CD14-positive monocyte (primary cell): ENCODE measurements around the gene WHRN. TPM values are rescaled to one million over a fixed set of nuclear protein-coding genes. Genes with fewer than 3 reads are reported as not detected.

Experiments used
- DNase-seq, 3 donors: peaks; one replicate each; pipeline ENCODE4 v3.0.0-alpha.2; 2011 to 2022
- H2AFZ ChIP-seq: 2 replicates; pipeline ENCODE4 v1.6.0; 2012; ENCODE audit warnings: mild to moderate bottlenecking, low read depth, low read length, inconsistent platforms; ENCODE audit not compliant: insufficient read depth, poor library complexity, severe bottlenecking
- H3K27ac ChIP-seq, 2 donors: 1 replicate in 1 of 2; 2 replicates in 1 of 2; pipeline ENCODE4 v1.5.1; 2012 to 2013; ENCODE audit warnings: low read length in 2 of 2, control low read depth in 1 of 2, inconsistent platforms in 1 of 2, low read depth in 1 of 2, mild to moderate bottlenecking in 1 of 2
- H3K27me3 ChIP-seq, 2 donors: one replicate each; pipeline versions ENCODE4 v1.6.0 to v1.6.1; 2011 to 2013; ENCODE audit warnings: low read length in 2 of 2; ENCODE audit not compliant: control insufficient read depth in 2 of 2, insufficient read depth in 2 of 2
- H3K36me3 ChIP-seq, 2 donors: replicated peaks in 1 of 2; 1 replicate in 1 of 2; 2 replicates in 1 of 2; pipeline versions ENCODE4 v1.5.1 to v1.6.1; 2012 to 2013; ENCODE audit warnings: low read length in 2 of 2, control low read depth in 1 of 2, inconsistent platforms in 1 of 2, mild to moderate bottlenecking in 1 of 2; ENCODE audit not compliant: insufficient read depth in 2 of 2, control insufficient read depth in 1 of 2
- H3K4me1 ChIP-seq, 2 donors: 1 replicate in 1 of 2; 2 replicates in 1 of 2; pipeline versions ENCODE4 v1.5.1 to v1.6.1; 2012 to 2013; ENCODE audit warnings: low read length in 2 of 2, control low read depth in 1 of 2, inconsistent platforms in 1 of 2, mild to moderate bottlenecking in 1 of 2, moderate library complexity in 1 of 2; ENCODE audit not compliant: insufficient read depth in 2 of 2, control insufficient read depth in 1 of 2
- H3K4me2 ChIP-seq: replicated peaks from 2 replicates; pipeline ENCODE3; 2012; ENCODE audit warnings: low read length, moderate library complexity, mild to moderate bottlenecking; ENCODE audit not compliant: poor library complexity, severe bottlenecking; ENCODE audit errors: extremely low read depth
- H3K4me3 ChIP-seq, 3 experiments: fragments of 200-600 bp in 1 of 3; sonication (generic) in 1 of 3; replicated peaks in 1 of 3; 1 replicate in 2 of 3; 2 replicates in 1 of 3; pipeline ENCODE4 v1.5.1; 2011 to 2013; ENCODE audit warnings: low read length in 3 of 3, mild to moderate bottlenecking in 3 of 3, control low read depth in 2 of 3, low read depth in 2 of 3, inconsistent platforms in 1 of 3, moderate library complexity in 1 of 3
- H3K79me2 ChIP-seq: 2 replicates; pipeline ENCODE4 v1.6.0; 2012; ENCODE audit warnings: mild to moderate bottlenecking, control low read depth, inconsistent platforms, low read length, moderate library complexity; ENCODE audit not compliant: insufficient read depth
- H3K9ac ChIP-seq: 2 replicates; pipeline ENCODE4 v1.6.0; 2017; ENCODE audit warnings: low read length, mild to moderate bottlenecking; ENCODE audit not compliant: insufficient read depth, poor library complexity, severe bottlenecking
- H3K9me3 ChIP-seq, 2 donors: replicated peaks in 1 of 2; 1 replicate in 1 of 2; 2 replicates in 1 of 2; pipeline versions ENCODE4 v1.5.1 to v1.6.1; 2012 to 2013; ENCODE audit warnings: low read length in 2 of 2, control low read depth in 1 of 2; ENCODE audit not compliant: control insufficient read depth in 1 of 2, insufficient read depth in 1 of 2
- H4K20me1 ChIP-seq: 2 replicates; pipeline ENCODE4 v1.6.0; 2012; ENCODE audit warnings: mild to moderate bottlenecking, low read length, control low read depth, moderate library complexity; ENCODE audit not compliant: insufficient read depth
- H3K27ac Mint-ChIP-seq, 7 donors: one replicate each; pipeline ENCODE4 v1.8.0; 2020; ENCODE audit warnings: mild to moderate bottlenecking in 7 of 7, mixed read lengths in 7 of 7, moderate library complexity in 6 of 7, inconsistent platforms in 2 of 7
- H3K27me3 Mint-ChIP-seq, 3 donors: one replicate each; pipeline ENCODE4 v1.8.0; 2021 to 2022; ENCODE audit warnings: low read depth in 3 of 3, mild to moderate bottlenecking in 3 of 3, mixed read lengths in 3 of 3, moderate library complexity in 3 of 3, inconsistent platforms in 1 of 3
- H3K36me3 Mint-ChIP-seq, 2 donors: one replicate each; pipeline ENCODE4 v1.8.0; 2020; ENCODE audit warnings: mixed read lengths in 2 of 2, inconsistent platforms in 1 of 2, mild to moderate bottlenecking in 1 of 2
- H3K4me1 Mint-ChIP-seq: one replicate; pipeline ENCODE4 v1.8.0; 2020; ENCODE audit warnings: mild to moderate bottlenecking, mixed read lengths
- H3K4me3 Mint-ChIP-seq, 2 donors: one replicate each; pipeline ENCODE4 v1.8.0; 2020; ENCODE audit warnings: mild to moderate bottlenecking in 2 of 2, mixed read lengths in 2 of 2, moderate library complexity in 1 of 2
- H3K9me3 Mint-ChIP-seq, 7 donors: one replicate each; pipeline ENCODE4 v1.8.0; 2020 to 2022; ENCODE audit warnings: mixed read lengths in 7 of 7, mild to moderate bottlenecking in 6 of 7, moderate library complexity in 6 of 7, inconsistent platforms in 2 of 7
- WGBS: methylation state at CpG from one replicate; pipeline ENCODE4 v1.1.5; 2013; ENCODE audit warnings: missing lambda C conversion rate; ENCODE audit not compliant: insufficient coverage; 5-methylcytosine and 5-hydroxymethylcytosine counted together
- intact Hi-C, 2 donors: fragments of 100-400 bp; cut with micrococcal nuclease; formaldehyde crosslinking; loops; one replicate each; pipeline versions ENCODE4 v1.15.0 to v1.15.1; 2023
- polyA plus RNA-seq, 3 donors: library from polyadenylated mRNA; depleted of rRNA in 1 of 3; unstranded in 2 of 3; stranded (reverse) in 1 of 3; fragments of 300-500 nt in 2 of 3; fragments of >200 nt in 1 of 3; fragmentation: Illumina TruSeq in 2 of 3; gene quantifications; 1 replicate in 2 of 3; 2 replicates in 1 of 3; pipeline ENCODE4 v1.2.3, GENCODE V29; 2012 to 2021
- TF ChIP-seq, protein P1 (sequence below): fragments of 200-600 bp; IDR thresholded peaks from one replicate; pipeline ENCODE4 v1.8.0; 2022; ENCODE audit warnings: antibody characterized with exemption, mild to moderate bottlenecking

The WHRN gene
- polyA plus RNA-seq, 3 donors, result 0.13 to 0.59 (median 0.30) TPM

DNA sequence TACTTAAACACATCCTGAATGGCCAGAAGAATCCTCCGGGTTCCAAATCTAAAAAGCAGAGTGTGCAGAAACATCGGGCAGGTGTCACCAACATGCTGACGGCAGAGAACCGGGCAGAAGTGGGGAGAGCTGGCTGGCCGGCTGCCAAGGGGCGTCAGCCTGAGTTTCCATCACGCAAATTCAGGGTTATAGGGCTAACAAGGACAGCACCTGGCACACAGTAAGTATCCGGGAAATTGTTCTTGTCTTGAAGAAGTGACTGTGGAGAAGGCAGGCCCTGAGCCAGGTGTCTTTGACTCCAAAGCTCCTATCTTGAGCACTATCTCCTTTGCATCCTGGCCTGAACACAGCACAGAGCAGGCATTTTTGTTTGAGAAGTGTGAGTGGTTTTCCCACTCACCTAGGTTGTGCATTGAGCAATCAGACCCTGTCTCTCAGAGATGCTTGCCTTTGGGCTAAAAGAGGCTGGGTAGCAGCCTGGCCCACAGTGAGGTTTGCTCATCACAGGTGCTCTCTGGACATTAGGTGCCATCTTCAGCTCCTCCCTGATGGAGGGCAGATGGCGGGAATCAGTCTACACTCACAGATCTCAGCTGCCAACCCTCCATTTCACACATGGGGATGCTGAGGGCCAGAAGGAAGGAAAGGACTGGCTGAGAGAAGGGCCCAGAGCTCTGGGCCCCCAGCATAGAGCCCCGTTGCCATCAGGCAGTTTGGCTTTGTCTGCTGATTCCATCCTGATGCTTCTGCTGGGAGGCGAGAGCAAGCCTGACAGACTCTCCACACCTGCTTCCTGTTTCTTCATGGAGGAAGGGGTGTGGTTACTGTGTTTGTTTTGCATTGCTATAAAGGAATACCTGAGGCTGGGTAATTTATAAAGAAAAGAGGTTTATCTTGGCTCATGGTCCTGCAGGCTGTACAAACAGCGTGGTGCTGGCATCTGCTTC lies 52.8 kb downstream of the WHRN start:
- no peak overlapping the region for H3K9ac ChIP-seq
- no peak overlapping the region for H3K4me3 ChIP-seq
- H3K4me3 Mint-ChIP-seq, result no peak overlapping the region
- no peak overlapping the region for H3K27ac ChIP-seq
- DNase-seq, result no peak
- H3K9me3 ChIP-seq, result no peaks in the 10 kb centered on the region
- H3K4me1 ChIP-seq, result no peaks in the 10 kb centered on the region
- peak overlapping the region in 1 of 7 donors; percentile 15 for H3K27ac Mint-ChIP-seq
- TF ChIP-seq, protein P1, sequence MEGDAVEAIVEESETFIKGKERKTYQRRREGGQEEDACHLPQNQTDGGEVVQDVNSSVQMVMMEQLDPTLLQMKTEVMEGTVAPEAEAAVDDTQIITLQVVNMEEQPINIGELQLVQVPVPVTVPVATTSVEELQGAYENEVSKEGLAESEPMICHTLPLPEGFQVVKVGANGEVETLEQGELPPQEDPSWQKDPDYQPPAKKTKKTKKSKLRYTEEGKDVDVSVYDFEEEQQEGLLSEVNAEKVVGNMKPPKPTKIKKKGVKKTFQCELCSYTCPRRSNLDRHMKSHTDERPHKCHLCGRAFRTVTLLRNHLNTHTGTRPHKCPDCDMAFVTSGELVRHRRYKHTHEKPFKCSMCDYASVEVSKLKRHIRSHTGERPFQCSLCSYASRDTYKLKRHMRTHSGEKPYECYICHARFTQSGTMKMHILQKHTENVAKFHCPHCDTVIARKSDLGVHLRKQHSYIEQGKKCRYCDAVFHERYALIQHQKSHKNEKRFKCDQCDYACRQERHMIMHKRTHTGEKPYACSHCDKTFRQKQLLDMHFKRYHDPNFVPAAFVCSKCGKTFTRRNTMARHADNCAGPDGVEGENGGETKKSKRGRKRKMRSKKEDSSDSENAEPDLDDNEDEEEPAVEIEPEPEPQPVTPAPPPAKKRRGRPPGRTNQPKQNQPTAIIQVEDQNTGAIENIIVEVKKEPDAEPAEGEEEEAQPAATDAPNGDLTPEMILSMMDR, result no peak
- no peak overlapping the region for H3K4me2 ChIP-seq
- H3K4me1 Mint-ChIP-seq, result peaks cover 14% of the 10 kb centered on the region
- H2AFZ ChIP-seq, result no peak overlapping the region
- intact Hi-C loops, result no loop called here
- WGBS, result 32% methylated on average over 9 of the region's 12 CpGs
- no peaks in the 10 kb centered on the region for H3K79me2 ChIP-seq
- H3K36me3 ChIP-seq, result no peaks in the 10 kb centered on the region
- H3K36me3 Mint-ChIP-seq, result no peaks in the 10 kb centered on the region
- H4K20me1 ChIP-seq, result no peaks in the 10 kb centered on the region
- peaks cover 0 to 3% (median 0%) of the 10 kb centered on the region in 7 donors for H3K9me3 Mint-ChIP-seq
- H3K27me3 Mint-ChIP-seq, result peaks cover 0 to 5% (median 2%) of the 10 kb centered on the region in 3 donors
- no peaks in the 10 kb centered on the region for H3K27me3 ChIP-seq

DNA sequence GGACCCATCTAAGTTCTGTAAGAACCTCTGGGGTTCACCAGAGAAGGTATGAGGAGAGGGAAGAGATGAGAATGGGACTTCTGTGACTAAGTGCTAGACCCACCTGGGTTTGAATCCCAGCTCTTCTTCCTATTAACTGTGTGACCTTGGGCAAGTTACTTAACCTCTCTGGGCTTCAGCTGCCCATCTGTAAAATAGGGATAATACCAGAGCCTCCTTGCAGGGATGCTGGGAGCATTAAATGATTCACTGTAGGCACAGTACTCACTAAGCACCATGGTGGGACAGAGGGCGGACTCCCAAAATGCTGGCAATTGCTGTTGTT lies 53.6 kb downstream of the WHRN start:
- intact Hi-C loops, result no loop called here
- H3K27me3 ChIP-seq, result no peaks in the 10 kb centered on the region
- TF ChIP-seq, protein P1, result no peak
- no peak overlapping the region for H3K4me3 ChIP-seq
- WGBS, result no CpG with 5 or more reads among the region's 1 CpG
- no peak overlapping the region for H3K27ac ChIP-seq
- peaks cover 14% of the 10 kb centered on the region for H3K4me1 Mint-ChIP-seq
- H3K4me2 ChIP-seq, result no peak overlapping the region
- no peaks in the 10 kb centered on the region for H3K9me3 ChIP-seq
- H3K27me3 Mint-ChIP-seq, result peaks cover 0 to 7% (median 2%) of the 10 kb centered on the region in 3 donors
- no peak overlapping the region for H3K27ac Mint-ChIP-seq
- DNase-seq, result no peak
- no peak overlapping the region for H3K9ac ChIP-seq
- H3K36me3 Mint-ChIP-seq, result no peaks in the 10 kb centered on the region
- no peaks in the 10 kb centered on the region for H3K79me2 ChIP-seq
- H3K4me1 ChIP-seq, result no peaks in the 10 kb centered on the region
- no peak overlapping the region for H2AFZ ChIP-seq
- no peaks in the 10 kb centered on the region for H3K36me3 ChIP-seq
- no peaks in the 10 kb centered on the region for H4K20me1 ChIP-seq
- no peak overlapping the region for H3K4me3 Mint-ChIP-seq
- H3K9me3 Mint-ChIP-seq, result peaks cover 0 to 3% (median 0%) of the 10 kb centered on the region in 7 donors
